ENCODE results near the gene GNB1. TPM values are rescaled to one million over a fixed set of nuclear protein-coding genes. Genes with fewer than 3 reads are reported as not detected.

The GNB1 gene
- total RNA-seq, 1 experiment from 2014 or later = 611 TPM

DNA sequence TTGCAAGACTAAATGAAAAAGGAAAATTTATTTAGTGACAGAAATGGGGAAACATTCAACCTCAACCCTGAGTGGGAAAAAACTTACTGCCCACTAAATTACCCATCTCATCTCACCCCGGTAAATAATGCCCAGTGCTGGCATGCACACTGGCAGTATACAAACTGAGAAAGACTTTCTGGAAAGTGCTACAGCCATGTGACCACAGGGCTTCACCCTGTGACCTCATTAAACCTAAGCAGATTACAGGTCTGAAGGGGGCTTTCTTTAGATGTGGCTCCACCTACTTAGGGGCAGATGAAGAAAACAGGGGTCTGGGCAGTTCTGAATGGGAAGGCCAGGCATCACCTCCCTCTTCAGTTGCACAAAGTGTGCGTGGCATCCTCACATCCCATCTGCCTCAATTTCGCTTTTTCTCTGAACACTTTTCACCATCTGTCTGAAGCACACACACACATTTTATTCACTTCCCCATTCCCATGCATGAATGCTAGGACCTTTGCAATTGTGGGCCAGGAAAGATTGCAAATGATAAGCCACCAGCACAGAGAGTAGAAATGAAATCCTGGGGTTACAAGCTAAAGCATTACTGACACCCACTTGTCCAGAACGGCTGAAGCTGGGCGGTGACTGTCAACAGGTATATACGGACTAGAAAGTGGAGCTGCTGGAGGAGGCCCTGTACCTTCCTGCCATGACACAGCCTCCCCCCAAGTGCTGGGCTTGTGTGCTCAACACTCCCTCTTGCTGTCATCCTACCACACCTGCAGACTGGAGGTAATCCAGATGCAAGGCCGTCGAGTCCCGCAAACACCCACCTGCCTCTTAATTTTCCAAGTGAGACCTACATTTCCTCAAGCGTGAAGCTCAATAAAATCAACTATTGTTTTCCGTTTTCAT is 115.3 kb downstream of the GNB1 start:
- peaks cover 24% of the 10 kb centered on the region for H3K4me1 ChIP-seq (ENCODE audit: insufficient read depth, low read length, poor library complexity, severe bottlenecking)
- no peak for DNase-seq (ENCODE audit: low spot score)
- ChIA-PET POLR2A (ENCODE audit: low non-redundant PET) (no interaction called here), CTCF (no interaction called here)
- BruUV-seq (replicated peaks) = no TSS peak
- TF ChIP-seq, protein P1, sequence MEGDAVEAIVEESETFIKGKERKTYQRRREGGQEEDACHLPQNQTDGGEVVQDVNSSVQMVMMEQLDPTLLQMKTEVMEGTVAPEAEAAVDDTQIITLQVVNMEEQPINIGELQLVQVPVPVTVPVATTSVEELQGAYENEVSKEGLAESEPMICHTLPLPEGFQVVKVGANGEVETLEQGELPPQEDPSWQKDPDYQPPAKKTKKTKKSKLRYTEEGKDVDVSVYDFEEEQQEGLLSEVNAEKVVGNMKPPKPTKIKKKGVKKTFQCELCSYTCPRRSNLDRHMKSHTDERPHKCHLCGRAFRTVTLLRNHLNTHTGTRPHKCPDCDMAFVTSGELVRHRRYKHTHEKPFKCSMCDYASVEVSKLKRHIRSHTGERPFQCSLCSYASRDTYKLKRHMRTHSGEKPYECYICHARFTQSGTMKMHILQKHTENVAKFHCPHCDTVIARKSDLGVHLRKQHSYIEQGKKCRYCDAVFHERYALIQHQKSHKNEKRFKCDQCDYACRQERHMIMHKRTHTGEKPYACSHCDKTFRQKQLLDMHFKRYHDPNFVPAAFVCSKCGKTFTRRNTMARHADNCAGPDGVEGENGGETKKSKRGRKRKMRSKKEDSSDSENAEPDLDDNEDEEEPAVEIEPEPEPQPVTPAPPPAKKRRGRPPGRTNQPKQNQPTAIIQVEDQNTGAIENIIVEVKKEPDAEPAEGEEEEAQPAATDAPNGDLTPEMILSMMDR (conservative IDR thresholded peaks at IDR 0.05; ENCODE audit: low read depth, low read length) = no peak
- no peak for TF ChIP-seq EZH2 (IDR thresholded peaks at IDR 0.05; ENCODE audit: borderline replicate concordance, low read depth, low read length, poor library complexity, severe bottlenecking)
- H3K36me3 ChIP-seq (ENCODE audit: insufficient read depth, low read length, poor library complexity, severe bottlenecking) = peaks cover 19% of the 10 kb centered on the region
- H3K27me3 ChIP-seq (replicated peaks; ENCODE audit: insufficient read depth, low read depth, low read length, poor library complexity) = no peaks in the 10 kb centered on the region
- H3K9me3 ChIP-seq (ENCODE audit: low read depth, low read length, poor library complexity, severe bottlenecking) = peaks cover 13% of the 10 kb centered on the region
- no peak overlapping the region for H3K27ac ChIP-seq (ENCODE audit: low read depth, low read length, poor library complexity, severe bottlenecking)
- H3K4me3 ChIP-seq (ENCODE audit: low read depth, low read length, poor library complexity, severe bottlenecking) = no peak overlapping the region
- intact Hi-C loops (cut with micrococcal nuclease; ENCODE audit: unreplicated experiment) = loop anchor here (5.0 kb wide), 1 partner anchor 132 kb away; no protein-coding TSS in a partner anchor

DNA sequence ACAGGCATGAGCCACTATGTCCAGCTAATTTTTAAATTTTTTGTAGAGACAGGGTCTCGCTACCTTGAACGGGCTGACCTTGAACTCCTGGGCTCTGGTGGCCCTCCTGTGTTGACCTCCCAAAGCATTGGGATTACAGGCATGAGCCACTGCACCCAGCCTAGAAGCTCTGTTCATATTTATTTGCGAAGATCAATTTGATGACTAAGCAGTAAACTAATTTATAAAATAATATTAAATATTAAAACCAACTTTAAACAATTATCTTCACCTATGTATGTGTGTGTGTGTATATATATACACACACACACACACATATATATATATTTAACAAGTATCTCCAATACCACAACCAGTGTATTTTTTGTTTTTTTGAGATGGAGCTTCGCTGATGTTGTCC is 117.0 kb downstream of the GNB1 start:
- CTCF ChIA-PET = no interaction called here
- no TSS peak for BruUV-seq (replicated peaks)
- intact Hi-C loops (cut with micrococcal nuclease; ENCODE audit: unreplicated experiment) = no loop called here
- DNase-seq (ENCODE audit: low spot score) = no peak
- TF ChIP-seq EZH2 (IDR thresholded peaks at IDR 0.05; ENCODE audit: borderline replicate concordance, low read depth, low read length, poor library complexity, severe bottlenecking) = no peak
- TF ChIP-seq, protein P1 (conservative IDR thresholded peaks at IDR 0.05; ENCODE audit: low read depth, low read length) = no peak
- H3K4me1 ChIP-seq (ENCODE audit: insufficient read depth, low read length, poor library complexity, severe bottlenecking) = peaks cover 7% of the 10 kb centered on the region
- H3K4me3 ChIP-seq (ENCODE audit: low read depth, low read length, poor library complexity, severe bottlenecking) = no peak overlapping the region
- H3K9me3 ChIP-seq (ENCODE audit: low read depth, low read length, poor library complexity, severe bottlenecking) = peaks cover 13% of the 10 kb centered on the region
- no peak overlapping the region for H3K27ac ChIP-seq (ENCODE audit: low read depth, low read length, poor library complexity, severe bottlenecking)
- H3K27me3 ChIP-seq (replicated peaks; ENCODE audit: insufficient read depth, low read depth, low read length, poor library complexity) = no peaks in the 10 kb centered on the region
- H3K36me3 ChIP-seq (ENCODE audit: insufficient read depth, low read length, poor library complexity, severe bottlenecking) = peaks cover 19% of the 10 kb centered on the region
- POLR2A ChIA-PET (ENCODE audit: low non-redundant PET) = interaction anchor here (0.6 kb wide), 1 partner anchor 16 kb away, joined by 3 read pairs; no protein-coding TSS in a partner anchor

DNA sequence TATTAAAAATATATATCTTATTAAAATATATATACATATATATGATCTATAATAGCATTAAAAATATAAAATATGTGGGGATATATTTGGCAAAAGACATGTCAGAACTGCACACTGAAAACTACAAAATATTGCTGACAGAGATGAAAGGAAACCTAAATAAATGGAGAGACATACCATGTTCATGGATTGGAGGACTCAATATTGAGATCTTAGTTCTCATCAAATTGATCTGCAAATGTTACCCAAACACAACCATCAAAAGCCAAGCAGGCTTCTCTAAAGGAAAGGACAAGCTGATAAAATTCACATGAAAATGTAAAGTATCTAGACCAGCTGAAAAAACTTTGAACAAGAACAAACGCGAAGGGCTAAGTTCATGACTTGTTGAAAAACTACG is 119.8 kb downstream of the GNB1 start:
- intact Hi-C loops (cut with micrococcal nuclease; ENCODE audit: unreplicated experiment) = no loop called here
- H3K9me3 ChIP-seq (ENCODE audit: low read depth, low read length, poor library complexity, severe bottlenecking) = peaks cover 13% of the 10 kb centered on the region

More for the DNA sequence above, 119.8 kb downstream of the GNB1 start:
- TF ChIP-seq, protein P1 (conservative IDR thresholded peaks at IDR 0.05; ENCODE audit: low read depth, low read length) = no peak
- no peak for TF ChIP-seq EZH2 (IDR thresholded peaks at IDR 0.05; ENCODE audit: borderline replicate concordance, low read depth, low read length, poor library complexity, severe bottlenecking)
- H3K27me3 ChIP-seq (replicated peaks; ENCODE audit: insufficient read depth, low read depth, low read length, poor library complexity) = no peaks in the 10 kb centered on the region
- ChIA-PET CTCF (no interaction called here), POLR2A (ENCODE audit: low non-redundant PET) (no interaction called here)
- DNase-seq (ENCODE audit: low spot score) = no peak
- peaks cover 23% of the 10 kb centered on the region for H3K36me3 ChIP-seq (ENCODE audit: insufficient read depth, low read length, poor library complexity, severe bottlenecking)
- H3K4me1 ChIP-seq (ENCODE audit: insufficient read depth, low read length, poor library complexity, severe bottlenecking) = peaks cover 3% of the 10 kb centered on the region
- no TSS peak for BruUV-seq (replicated peaks)
- no peak overlapping the region for H3K4me3 ChIP-seq (ENCODE audit: low read depth, low read length, poor library complexity, severe bottlenecking)
- H3K27ac ChIP-seq (ENCODE audit: low read depth, low read length, poor library complexity, severe bottlenecking) = no peak overlapping the region
